GM21717 (cell line): Measurements from ENCODE around the gene MIDN.
A peak's percentile ranks its signal among the peaks of the same experiment; 100 is the strongest.

Experiments
- ATAC-seq: cut with Tn5 transposase; IDR thresholded peaks from one replicate; pipeline ENCODE4 v1.9.1; 2021; ENCODE audit warnings: mild to moderate bottlenecking, moderate library complexity; ENCODE audit not compliant: unreplicated experiment

Gene MIDN

GRCh38 chr19:1257475-1258162 is 9.2 kb downstream of the MIDN start:
- ATAC-seq, result no peak

GRCh38 chr19:1258163-1258492 is 9.7 kb downstream of the MIDN start:
- ATAC-seq, result no peak

- no peak for ATAC-seq
These were observed 10.4 kb downstream of the MIDN start for GRCh38 chr19:1258707-1259205.

GRCh38 chr19:1259206-1259875 is 11.0 kb downstream of the MIDN start:
- ATAC-seq, result peak; percentile 15

GRCh38 chr19:1259876-1260748 is 11.7 kb downstream of the MIDN start:
- ATAC-seq, result peak; percentile 0

GRCh38 chr19:1260749-1261537 is 12.6 kb downstream of the MIDN start:
- ATAC-seq, result peak; percentile 29

- ATAC-seq, result no peak
These were observed 13.1 kb downstream of the MIDN start for GRCh38 chr19:1261538-1261797.

GRCh38 chr19:1261798-1262622 is 13.6 kb downstream of the MIDN start:
- ATAC-seq, result no peak

- ATAC-seq, result no peak
These were observed 14.3 kb downstream of the MIDN start for GRCh38 chr19:1262623-1263123.

GRCh38 chr19:1263188-1263587 is 14.8 kb downstream of the MIDN start:
- ATAC-seq, result no peak

GRCh38 chr19:1264801-1265614 is 16.6 kb downstream of the MIDN start:
- no peak for ATAC-seq

- no peak for ATAC-seq
These were observed 17.3 kb downstream of the MIDN start for GRCh38 chr19:1265615-1266128.

GRCh38 chr19:1266129-1266915 is 17.9 kb downstream of the MIDN start:
- no peak for ATAC-seq

- no peak for ATAC-seq
These were observed 18.6 kb downstream of the MIDN start for GRCh38 chr19:1266916-1267476.

GRCh38 chr19:1267477-1268225 is 19.3 kb downstream of the MIDN start:
- no peak for ATAC-seq

- ATAC-seq, result no peak
These were observed 20.1 kb downstream of the MIDN start for GRCh38 chr19:1268226-1269064.
